Ecto neural progenitor cell (in vitro differentiated cells): Measurements from ENCODE around the gene HACD3.
A peak's percentile ranks its signal among the peaks of the same experiment; 100 is the strongest.
"Not testable (repeated sequence)": the region's sequence is repeated elsewhere in the genome, so short reads cannot be mapped to it uniquely, and the experiment has no call there.

ENCODE experiments used
- DNase-seq: peaks from one replicate; pipeline ENCODE4 v3.0.0-alpha.2; 2018; ENCODE audit warnings: low spot score

Gene HACD3

GRCh38 chr15:65530318-65531111, at the start of gene HACD3:
HACD3 (plus strand) TSS chr15:65530463; CDS start chr15:65530632, 169 bp downstream.
- DNase-seq = peak; percentile 93

- no peak for DNase-seq
These were observed 45.4 kb upstream of the HACD3 start for GRCh38 chr15:65484876-65485275.

GRCh38 chr15:65494076-65494475, 36.2 kb upstream of the HACD3 start:
- no peak for DNase-seq

GRCh38 chr15:65509321-65509720, 20.9 kb upstream of the HACD3 start:
- DNase-seq = no peak

- no peak for DNase-seq
These were observed 18.1 kb upstream of the HACD3 start for GRCh38 chr15:65512189-65512588.

GRCh38 chr15:65512807-65513416, 17.4 kb upstream of the HACD3 start:
- DNase-seq = no peak

- DNase-seq = peak; percentile 96
These were observed 13.0 kb upstream of the HACD3 start, which contains the start of gene DPP8 for GRCh38 chr15:65516997-65517865. DPP8 (minus strand) TSS chr15:65517689; CDS start chr15:65512553, 5,136 bp downstream.

GRCh38 chr15:65517866-65518207, 12.4 kb upstream of the HACD3 start:
- DNase-seq = no peak

GRCh38 chr15:65518633-65519285, 11.5 kb upstream of the HACD3 start:
- no peak for DNase-seq

GRCh38 chr15:65521350-65521749, 8.9 kb upstream of the HACD3 start:
- no peak for DNase-seq

GRCh38 chr15:65524226-65524625, 6.0 kb upstream of the HACD3 start:
- DNase-seq = no peak

- DNase-seq = no peak
These were observed 4.6 kb upstream of the HACD3 start for GRCh38 chr15:65525622-65526021.

- no peak for DNase-seq
These were observed 1.7 kb upstream of the HACD3 start for GRCh38 chr15:65528461-65529060.

- no peak for DNase-seq
These were observed 423 bp upstream of the HACD3 start for GRCh38 chr15:65529762-65530317.

- DNase-seq = no peak
These were observed 2.4 kb downstream of the HACD3 start for GRCh38 chr15:65532738-65533051.

- no peak for DNase-seq
These were observed 2.9 kb downstream of the HACD3 start for GRCh38 chr15:65533057-65533756.

- no peak for DNase-seq
These were observed 4.9 kb downstream of the HACD3 start for GRCh38 chr15:65535192-65535591.

- no peak for DNase-seq
These were observed 10.1 kb downstream of the HACD3 start for GRCh38 chr15:65540314-65540713.

GRCh38 chr15:65541231-65541820, 11.1 kb downstream of the HACD3 start:
- DNase-seq = no peak

GRCh38 chr15:65547841-65548240, 17.6 kb downstream of the HACD3 start:
- no peak for DNase-seq

GRCh38 chr15:65549288-65549687, 19.0 kb downstream of the HACD3 start:
- not testable (repeated sequence) for DNase-seq
